NCI-H1417 (cell line): Measurements from ENCODE around the gene SCUBE2.

Experiments
- DNase-seq, 3 experiments: peaks; one replicate each; lab custom pipeline; 2025; lab: John Stamatoyannopoulos, UW

Gene SCUBE2

DNA sequence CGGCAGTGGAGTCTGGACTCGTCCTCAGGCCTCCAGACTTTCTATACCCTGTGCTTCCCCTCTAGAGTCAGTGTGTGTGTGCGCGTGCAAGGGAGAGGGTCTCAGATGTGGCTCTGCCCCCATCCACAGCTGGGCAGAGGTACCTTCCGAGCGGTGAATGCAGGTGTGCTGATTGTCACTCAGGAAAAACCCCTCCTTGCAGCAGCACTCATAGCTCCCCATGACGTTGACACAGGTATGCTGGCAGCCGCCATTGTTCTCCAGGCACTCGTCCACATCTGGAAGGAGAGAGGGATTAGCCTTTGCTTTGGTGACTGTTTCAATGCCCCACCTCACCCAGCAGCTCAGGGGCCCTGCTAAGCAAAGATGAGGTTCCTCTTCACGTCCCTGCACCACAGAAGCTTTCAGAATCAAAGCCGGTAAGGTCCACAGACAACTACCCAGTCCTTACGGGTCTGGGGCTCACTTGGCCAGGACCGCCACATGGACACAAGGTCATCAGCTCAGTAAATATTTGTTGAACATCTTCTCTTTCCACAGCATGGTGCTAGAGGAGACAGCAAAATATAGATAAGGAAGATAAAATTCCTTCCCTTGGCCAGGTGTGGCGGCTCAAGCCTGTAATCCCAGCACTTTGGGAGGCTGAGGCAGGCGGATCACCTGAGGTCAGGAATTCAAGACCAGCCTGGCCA is 16.9 kb downstream of the SCUBE2 start:
- DNase-seq, result no peak

DNA sequence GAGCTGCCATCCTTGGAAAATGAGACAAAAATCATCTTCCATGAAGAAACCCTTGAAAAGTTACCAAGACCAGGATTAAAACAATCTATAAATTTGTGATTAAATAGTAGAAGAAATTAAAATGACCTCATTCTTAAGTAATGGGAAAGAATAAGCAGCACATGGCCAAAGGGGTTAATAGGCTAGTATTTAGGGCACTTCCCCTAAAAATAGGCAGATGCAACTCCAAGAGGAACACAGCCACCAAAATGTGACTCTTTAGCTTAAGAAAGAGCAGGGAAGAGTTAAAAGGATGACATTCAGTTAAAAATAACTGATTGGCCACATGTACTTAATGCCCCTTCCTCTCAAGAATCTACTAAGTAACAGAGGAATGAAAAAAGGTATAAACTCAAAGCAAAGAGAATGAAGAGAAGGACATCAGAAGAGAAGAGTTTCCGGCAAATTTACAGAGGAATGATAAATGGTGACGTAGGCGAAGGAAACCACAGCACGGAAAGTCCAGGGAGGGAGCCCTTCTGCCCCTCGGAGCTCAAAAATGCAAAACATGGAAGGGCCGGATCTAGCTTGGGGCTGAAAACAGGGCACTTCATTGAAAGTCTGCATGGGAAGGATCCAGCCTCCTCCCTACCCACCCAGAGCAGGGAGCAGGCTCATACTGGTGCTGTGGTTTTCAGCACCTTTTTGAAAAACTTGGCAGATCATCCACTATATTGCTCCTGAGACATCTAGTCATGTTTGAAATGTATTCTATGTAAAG is 17.8 kb downstream of the SCUBE2 start:
- DNase-seq, result no peak

DNA sequence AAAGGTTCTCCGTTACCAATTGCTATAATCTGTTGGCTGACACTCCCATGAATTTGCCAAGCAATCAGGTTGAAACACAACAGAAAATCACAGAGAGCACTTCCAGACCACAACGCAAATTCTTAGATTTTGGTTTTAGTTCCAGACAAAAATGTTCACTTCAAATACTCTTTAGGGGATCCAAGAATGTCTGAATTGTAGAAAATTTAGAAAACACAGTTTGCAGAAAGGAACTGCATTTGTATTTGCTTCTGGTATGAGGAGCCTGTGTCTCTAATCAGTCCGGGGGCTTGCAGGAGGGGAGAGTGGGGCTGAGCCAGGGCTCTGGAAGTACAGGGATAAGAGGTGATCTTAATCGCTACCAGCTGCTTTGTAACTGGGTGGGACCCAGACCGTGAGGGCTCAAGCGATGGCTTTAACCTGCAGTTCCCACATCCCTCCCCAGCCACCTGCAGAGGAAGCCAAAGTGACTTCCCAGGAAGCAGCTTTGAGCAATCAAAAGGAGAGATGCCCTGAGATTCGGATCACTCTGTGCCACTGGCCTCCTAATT is 18.7 kb downstream of the SCUBE2 start:
- DNase-seq, result no peak

DNA sequence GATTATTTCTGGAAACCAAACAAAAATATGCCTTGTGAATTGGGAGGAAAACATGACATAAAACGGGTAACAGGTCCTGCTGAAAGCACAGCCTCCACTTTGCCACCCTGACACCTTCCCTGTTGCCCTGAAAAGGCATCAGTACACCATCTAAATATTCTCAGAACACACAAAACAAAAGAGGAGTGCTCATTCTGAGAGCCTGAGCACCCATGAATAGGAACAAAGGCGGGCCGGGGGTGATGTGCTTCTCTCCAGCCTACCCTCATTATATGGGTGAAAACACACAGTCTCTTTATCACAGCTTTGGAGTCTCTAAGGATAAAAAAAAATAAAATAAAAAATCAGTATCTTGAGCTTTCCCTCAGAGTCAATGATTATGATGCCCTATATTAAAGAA is 19.7 kb downstream of the SCUBE2 start:
- DNase-seq, result no peak

DNA sequence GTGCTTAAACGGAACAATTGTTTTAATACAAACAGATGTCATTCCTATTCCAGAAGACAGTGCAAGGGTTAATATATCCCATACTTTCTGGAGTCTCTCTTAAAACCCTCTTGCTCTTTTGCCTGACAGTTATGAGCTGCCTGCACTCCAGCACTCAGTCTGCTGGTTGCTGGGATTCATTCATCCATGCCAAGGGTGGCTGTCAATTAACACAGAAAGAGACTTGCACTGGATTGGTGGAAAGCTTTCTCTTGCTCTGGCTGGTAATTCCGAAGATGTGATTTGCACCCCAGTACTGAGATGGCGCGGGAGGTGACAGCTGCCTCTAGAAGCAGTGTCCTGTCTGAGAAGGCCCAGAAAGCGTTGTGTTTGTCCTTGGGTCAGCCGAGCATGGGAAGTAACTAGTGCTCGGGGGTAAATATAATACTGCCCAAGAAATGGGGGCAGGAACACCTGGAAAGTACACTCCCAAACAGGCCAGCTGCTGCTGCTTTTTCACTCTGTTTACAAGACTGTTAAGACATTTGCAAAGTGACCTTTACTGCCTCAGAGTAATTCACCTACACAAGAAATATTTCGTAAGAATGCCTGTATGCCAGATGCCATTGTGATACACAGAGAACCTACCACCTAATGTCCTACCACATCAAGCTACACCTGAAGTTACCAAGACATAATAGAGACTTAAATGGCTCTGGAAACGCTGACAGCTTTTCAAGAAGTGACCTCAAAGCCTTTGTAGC is 20.5 kb downstream of the SCUBE2 start:
- DNase-seq, result peak in 1 of 3 experiments; percentile 46

DNA sequence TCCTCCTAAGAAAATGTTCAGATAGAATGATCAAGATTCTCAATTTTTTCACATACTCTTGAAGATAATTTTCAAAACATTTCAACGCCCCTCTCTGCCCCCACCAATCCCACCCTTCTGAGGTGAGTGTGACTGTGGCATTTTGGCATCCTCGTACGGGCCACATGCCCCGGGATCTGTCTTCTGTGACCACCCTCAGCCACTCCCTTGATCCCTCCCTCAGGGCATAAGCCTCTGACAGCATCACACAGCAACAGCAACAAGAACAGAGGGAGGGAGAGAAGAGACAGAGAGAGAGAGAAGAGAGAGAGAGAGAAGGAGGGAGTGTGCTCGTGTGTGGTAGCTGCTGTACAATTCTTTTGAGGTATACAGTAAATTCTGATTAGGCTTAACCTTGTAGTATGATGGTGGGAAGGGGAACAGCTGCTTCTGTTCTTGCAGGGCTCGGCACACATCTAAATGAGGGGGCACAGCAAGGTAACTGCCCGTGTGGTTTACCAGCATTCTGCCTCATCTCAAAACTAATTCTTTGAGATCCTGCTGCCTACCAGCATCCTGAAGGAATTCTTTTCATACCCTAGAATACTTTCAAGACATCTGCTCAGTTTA is 21.4 kb downstream of the SCUBE2 start:
- no peak for DNase-seq

DNA sequence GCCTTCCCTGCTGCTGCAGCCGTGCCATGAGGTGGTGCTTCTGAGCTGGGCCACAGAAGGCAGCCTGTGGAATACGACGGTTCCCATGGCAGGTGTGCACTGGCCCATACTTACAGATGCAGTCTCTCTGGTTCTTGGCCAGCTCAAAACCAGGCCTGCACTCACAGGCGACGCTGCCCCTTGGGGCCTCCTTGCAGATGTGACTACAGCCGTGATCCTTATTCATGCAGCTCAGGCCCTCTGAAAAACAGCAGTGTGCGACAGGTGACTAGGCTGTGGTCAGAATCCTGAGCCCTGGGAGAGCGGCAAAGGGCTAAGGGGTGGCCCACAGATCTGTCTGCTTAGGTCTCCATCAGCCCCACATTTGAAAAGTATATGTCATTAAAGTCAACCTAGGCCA is 22.1 kb downstream of the SCUBE2 start:
- no peak for DNase-seq

DNA sequence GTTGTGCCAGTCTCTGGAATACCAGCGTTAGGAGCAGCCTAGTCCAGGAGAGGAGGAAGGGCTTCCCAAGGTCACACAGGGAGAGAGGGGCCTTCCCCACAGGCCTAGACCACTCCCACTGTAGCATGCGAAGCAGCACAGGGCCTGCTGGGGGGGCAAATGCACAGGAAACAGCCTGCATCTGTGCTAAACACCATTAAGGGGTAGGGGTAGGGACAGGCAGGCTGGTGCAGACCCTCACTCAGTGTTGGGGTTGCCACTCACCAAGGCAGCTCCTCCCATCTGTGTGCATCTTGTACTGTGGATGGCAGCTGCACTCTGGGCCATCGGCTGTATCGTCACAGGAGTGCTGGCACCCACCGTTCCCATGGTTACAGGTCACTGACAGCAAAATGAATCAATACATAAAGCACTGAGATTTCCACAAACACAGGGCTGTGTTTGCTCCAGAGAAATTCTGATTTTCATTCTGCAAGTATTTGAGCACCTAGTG is 24.9 kb downstream of the SCUBE2 start:
- peak in 2 of 3 experiments; percentile 50 to 81 for DNase-seq

DNA sequence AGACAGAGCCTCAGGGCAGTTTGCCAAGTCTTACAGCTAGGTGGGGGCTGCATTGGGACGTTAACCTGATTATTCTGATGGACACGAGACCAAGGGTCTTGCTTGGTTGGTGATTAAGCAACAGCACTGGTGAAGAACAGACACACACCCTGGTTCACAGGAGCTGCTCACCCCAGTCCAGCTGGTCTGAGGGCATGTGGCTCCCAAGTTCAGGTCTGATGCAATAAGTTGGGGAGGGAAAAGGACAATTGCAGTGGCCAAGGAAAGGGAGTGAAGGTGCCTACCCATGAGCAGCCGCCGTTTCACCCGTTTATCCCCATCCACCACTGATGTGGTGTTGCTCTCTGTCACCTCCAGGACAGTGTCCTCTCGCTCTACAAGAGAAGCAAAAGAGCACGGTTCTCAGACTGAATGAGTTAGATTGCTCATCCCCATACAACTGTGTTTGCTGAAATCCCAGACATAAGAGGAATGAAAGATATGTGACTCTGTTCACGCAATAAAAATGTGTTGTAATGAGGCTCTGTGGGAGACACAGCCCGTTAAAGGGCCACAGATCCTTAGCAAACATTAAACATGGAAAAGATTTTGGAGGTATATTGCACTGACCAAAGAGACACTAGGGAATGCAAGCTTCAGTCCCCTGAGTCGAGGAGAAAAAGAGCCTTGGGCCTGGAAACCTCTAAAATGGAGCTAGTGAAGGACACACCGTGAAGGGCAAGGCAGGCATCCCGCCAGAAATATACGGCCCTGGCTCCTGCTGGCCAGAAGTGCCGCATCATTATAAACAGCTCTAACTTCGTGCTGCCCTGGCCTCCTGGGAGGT is 25.6 kb downstream of the SCUBE2 start:
- no peak for DNase-seq

DNA sequence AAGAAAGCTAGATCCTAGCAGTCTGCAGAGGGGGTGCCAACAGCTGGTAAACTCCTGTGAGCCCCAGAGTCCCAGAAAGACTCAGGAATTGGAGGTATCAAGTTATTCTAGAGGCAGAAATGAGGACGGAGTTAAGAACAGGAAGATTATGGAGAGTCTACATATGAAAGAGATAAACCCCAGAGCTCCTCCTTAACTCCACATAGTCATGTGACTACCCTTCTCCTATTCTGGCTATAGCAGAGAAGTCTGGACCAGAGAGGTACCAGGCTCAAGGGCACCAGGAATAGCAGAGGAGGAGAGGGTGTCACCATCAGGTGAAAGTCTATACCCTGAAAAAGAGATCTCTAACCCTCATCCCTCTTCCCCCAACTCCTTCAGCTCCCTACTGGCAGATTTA is 29.6 kb downstream of the SCUBE2 start:
- DNase-seq, result no peak

DNA sequence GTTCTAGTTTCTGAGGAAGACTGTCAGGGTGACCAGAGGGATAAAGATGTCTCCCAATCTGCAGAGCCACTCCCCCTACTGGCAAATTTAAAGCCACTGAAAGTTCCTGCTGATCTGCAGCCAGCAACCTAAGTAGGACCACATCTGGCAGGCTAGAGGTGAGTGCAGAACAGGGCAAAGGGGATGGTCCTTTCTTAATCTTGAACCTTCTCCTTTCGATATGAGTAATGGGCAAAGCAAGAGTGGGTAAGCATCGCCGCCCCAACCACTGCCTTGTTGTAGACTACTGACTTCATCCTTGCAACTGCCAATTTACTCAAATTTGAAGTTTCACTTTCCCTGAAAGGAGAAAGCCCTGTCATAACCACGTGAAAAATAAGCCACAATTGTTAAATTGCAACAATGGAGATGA is 30.7 kb downstream of the SCUBE2 start:
- DNase-seq, result no peak

DNA sequence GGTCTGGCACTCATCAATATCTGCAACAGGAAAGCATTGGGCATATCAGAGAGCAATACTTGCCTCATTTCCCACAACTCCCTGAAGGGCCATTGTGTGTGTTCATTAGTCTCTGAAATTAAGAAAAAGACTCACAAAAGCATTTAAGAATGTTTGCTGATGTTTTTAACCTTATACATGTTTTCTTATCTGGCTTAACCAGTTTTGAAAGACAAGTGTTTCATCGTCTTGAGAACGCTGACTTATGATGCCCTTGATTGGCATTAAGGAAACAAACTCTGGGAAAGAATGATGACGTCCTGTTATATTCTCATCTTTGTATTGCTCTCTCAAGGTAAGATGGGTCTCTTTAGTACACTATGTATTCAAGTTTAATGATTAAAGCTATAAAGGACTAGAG is 32.0 kb downstream of the SCUBE2 start:
- no peak for DNase-seq

DNA sequence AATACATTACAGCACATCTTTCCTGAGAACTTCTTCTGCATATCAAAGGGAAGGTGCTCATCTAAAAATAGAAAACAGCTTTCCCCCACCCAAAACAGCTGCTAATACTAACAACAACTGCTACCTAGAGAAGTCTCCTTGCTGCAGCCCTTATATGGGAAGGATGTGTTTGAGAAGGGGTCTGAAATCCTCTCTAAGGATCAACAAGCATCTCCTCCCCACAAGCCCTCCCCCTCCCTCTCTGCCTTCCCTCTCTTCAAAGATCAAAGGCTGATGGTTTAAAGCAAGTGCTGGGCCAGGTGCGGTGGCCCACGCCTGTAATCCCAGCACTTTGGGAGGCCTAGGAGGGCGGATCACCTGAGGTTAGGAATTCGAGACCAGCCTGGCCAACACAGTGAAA is 33.5 kb downstream of the SCUBE2 start:
- no peak for DNase-seq

DNA sequence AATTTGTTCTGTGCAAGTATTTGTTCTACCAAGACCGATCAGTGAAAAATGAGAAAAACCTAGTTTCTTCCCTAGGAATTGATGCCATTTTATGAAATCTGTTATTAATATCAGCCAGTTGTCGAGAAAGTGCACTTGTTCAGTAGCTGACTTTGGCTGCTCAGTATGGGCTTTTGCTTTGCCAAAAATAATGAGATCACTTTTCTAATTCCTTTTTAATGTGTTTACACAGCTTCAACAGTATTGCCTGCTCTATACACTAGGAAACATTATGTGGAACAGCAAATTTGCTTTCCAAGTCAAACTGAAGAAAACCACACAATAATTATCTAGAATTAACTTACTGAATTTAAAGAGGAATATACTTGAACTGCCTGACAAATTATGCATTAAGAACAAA is 34.4 kb downstream of the SCUBE2 start:
- DNase-seq, result peak in 2 of 3 experiments; percentile 5 to 58

DNA sequence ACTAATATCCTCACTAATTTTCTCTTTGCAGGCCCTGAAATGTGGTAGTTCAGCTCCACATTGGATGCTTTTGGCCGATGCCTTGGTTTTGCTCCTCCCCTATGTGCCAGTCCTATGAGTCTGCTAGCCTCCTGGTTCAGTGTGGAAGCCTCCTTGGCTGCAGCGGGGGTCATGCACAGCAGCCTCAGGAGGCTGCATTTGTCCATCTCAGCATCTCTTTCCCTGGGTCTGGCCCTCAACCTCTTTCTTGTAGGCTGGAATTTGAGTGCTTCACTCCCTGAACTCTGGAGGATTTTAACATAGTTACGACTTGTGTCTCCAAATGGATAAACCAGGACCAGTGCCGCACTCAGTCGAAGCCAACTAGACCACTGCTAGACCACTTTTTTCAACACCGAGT is 34.9 kb downstream of the SCUBE2 start:
- no peak for DNase-seq

DNA sequence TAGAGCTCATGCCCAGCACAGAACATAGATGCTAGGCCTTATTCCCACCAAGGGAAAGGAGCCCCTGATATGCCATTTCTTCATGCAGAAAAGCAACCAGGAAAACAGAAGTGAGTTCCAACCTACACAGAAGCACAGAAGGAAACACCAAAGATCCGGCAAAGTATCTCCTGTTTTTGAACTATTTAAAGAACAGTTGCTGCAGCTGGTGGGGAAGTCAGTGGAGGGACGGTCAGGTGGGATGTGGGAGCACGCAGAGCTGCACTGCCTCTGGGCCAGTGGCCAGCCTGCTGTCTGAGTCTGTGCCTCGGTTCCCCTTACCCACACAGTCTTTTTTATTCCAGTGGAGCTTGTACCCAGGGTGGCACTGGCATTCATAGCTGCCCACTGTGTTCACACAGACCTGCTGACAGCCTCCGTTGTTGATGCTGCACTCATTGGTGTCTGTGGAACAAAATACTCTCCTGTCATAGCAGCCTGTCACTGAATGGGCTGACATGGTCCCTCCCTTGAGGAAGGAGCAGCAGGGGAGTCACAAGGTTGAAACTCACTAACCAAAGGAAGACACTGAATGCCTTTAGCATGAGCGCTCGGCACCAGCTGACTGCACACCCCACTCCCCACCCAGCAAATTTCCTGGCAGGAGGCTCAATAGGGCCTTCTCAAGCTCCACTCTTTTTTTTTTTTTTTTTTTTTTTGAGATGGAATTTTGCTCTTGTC is 37.9 kb downstream of the SCUBE2 start:
- no peak for DNase-seq

DNA sequence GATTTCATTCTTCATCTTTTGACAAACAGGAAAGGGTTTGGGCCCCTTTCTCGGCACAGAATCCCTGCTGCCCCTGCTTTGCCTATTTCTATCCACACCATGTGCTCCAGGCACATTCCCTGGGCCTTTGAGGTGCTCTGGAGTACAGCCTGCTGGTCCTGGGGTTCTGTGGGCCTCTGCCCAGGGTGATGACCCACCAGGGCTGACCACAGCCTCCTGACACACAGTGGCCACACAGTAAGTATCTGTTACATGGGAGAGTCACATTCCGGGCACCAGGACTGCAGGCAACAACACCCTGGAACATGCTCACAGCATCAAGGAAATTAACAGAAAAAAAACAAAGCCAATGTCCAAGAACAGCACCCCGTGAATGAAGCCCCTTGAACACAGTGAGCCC is 39.1 kb downstream of the SCUBE2 start:
- no peak for DNase-seq

DNA sequence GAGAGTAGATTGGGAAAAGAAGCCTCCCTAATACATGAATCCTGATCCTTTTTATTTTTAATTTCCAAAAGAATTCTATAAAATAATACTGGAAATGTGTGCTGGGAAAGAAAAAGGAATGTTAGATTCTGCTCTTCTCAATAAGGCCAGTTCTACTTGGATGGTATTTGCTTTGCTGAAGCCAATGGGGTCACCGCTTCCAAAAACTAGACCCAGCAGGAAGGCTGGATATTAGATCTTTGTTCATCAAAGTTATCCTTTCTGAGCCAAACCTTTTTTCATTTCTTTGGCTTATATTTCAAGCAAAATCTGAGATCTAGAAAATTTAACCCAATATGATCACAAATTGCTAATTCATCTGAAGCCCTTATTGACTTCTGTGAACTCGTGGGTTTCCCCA is 41.4 kb downstream of the SCUBE2 start:
- no peak for DNase-seq

DNA sequence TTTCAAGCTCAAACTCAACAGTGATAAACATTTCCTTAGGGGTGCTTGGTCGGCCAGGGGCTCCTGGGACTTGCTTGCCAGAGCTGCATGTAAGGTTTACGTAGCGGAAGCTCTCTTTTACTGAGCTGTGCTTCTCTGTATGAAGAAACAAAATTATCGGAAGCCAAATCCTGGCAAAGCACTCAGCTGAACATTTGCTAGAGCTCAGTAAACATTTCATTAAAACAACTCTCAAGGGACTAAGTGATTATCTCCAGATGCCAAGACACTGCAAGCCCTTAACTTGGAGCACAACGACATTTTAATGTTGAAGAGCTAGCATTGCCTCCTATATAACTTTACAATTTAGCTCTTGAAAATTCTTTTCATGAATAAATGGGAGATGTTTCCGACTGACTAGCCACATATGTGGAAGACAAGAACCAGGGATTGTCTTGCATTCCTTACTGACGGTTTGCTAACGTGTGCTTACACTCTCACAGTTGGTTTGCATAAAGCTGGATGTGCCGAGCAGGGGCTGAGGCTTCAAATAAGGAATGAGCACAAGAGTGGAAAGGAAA is 43.4 kb downstream of the SCUBE2 start:
- peak in 2 of 3 experiments; percentile 13 to 86 for DNase-seq

DNA sequence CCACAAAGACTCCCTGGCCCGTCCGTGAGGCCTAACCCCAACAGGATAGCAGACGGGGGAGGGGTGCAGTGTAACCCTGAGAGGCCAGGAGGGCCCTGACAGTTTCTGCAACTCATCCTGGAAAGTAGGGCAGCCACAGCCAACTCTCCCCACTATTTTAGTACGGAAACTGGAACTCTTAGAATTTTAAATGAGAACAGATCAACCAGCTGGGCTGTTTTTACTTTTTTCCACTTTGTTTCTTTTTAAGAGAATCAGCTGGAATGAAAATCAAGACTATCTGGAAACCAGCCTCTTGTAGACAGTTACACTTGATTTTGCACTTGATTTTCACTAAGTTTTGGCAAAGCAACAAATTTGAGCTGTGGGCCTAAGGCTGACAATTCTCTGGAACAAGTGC is 44.9 kb downstream of the SCUBE2 start:
- no peak for DNase-seq
